Measurements from ENCODE around the gene ZMIZ1. TPM values are rescaled to one million over a fixed set of nuclear protein-coding genes. Genes with fewer than 3 reads are reported as not detected.

The ZMIZ1 gene
- total RNA-seq, 1 experiment from 2014 or later, result 13.9 TPM

DNA sequence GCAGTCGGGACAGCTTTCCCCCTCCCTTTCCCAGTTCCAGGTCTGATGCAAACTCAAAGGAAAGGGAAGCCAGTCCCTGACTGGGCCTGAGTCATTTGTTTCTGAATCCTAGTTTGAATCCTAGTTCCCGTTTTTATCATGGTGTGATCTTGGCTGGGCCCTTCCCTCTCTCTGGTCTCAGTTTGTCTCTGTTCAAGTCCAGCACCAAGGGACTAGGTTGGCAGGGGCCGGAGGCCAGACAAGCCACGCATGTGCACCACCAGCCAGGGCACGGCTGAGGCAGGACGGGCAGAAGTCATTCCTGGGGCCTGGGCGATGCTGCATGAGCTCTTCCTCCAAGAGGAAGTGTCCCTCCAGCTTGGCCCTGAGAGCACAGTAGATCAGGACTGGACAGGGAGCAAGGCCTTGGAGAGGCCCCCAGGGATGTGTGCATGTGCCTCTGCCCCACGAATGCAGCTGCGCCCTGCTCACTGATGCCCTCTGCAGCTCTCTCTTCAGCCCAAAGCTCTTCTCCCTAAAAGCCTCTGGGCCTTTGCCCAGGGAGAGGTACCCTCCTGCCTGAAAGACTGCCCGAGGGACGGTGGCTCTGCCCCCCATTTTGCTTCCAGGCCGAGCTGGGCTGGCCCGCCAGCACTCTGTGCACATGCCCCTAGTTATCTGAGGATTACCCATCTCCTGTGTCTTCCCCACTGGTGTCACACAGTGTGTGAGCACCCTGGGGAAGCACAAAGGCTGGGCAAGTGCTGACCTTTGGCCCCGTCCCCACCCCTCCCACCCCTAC, 86.7 kb downstream of the ZMIZ1 start:
- no peak for DNase-seq (ENCODE audit: low read depth)

DNA sequence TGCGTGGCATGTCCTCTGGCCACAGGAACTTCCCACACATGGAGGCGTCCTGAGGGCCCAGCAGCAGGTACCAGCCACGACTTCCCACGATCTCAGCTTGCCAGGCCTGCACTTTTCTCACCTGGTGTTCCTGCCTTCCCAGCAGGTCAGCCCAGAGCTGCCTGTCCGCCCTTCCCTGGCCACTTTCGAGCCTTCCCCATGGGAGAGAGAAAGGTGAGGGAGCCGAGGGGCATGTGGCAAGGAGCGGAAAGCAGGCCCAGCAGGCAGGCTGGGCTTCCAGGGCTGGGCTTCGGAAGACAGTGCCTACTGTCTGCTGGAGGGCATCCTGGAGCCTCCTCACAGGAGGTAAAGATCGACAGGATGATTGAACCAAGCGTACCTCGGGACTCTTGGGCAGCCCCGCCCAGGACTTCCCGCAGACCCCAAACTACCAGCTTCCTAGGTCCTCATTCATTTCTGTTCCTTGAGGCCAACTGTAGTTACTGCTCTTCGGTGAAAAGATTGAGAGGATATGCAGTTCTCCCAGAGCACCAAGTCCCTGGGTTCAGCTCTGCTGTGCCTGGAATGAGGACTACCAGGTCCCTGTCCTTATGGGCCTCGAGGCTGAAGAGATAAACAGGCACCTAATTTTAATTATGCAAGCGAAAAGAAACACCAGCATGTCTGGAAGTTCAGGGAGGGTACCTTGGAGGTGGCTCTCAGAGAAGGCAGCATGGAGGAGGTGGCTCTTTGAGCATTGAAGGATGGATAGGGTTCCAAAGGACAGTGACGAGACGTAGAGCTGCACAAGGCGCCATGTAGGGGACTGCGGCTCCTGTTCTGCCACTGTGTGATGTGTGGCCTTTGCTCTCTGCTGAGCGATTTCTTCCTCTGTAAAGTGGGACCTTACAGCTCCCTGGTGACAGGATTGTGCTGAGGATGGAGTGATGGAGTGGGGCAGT, 87.8 kb downstream of the ZMIZ1 start:
- DNase-seq (ENCODE audit: low read depth), result no peak

DNA sequence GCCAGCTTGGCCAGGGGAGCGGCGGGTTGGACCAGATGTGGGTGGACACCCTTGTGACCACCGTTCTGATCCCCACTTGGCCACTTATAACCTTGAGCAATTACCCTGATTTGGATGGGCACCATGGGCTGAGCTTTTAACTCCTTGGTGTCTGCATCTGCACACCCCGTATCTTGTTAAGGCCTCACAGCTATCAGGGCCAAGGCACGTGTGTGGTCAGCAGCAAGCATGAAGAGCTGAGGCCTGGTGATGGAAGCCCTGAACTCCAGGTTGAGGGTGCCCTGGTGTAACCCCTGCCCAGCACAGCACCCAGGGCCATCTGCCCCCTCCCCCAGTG, 89.2 kb downstream of the ZMIZ1 start:
- no peak for DNase-seq (ENCODE audit: low read depth)

DNA sequence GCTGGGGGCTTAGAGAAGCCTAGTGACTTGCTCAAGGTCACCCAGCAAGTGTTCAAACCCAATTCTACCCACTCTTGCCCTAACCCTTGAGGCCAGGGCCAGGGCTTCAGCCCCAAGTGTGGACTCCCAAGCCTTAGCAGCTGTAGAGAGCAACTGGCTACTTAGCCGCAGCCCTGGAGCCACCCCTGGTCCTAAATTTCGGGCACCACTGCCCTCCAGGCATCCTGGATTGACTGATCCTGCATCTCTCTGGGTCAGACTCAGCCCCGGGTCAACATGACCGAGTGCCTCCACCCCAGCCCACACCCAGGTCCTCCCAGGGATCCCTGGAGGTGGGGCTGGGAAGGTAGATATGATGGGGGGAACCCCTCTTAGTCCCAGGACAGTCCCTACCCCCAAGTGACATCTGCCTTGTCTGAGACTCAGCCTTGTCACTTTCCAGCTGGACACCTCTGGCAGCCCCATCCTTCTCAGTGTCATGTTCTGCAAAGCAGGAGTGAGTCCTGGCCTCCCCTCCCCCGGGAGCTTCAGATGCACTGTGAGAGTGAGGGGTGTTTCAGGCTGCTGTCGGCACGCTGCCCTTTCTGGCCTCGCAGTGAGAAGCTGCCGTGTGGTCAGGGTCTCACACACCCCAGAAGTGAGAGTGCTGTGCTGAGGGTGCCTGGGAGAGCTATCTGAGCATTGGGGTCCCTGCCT, 89.8 kb downstream of the ZMIZ1 start:
- no peak for DNase-seq (ENCODE audit: low read depth)

DNA sequence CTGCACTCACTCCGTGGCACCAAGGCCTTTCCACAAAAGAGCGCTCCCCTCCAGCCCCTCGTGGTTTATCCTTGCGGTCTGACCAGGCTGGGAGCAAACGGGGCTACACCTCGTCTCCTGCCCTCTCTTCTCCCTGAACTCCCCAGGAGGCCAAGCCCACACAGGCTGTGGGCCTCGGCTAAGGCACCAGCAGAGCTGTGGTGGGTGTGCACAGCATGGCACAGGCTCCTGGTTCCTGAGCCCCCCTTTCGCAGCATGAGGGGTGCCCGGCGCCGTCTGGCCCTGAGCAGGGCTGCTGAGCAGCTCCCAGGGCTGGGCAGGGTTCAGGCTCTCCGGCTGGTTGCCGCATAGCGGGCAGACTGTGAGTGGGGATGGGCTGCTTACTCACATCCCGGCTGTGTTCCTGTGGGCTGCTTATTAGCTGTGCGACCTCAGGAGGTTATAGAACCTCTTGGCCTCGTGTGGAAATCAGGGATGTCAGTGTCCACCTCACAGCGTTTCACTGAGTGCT, 90.4 kb downstream of the ZMIZ1 start:
- peak; percentile 82 for DNase-seq (ENCODE audit: low read depth)

DNA sequence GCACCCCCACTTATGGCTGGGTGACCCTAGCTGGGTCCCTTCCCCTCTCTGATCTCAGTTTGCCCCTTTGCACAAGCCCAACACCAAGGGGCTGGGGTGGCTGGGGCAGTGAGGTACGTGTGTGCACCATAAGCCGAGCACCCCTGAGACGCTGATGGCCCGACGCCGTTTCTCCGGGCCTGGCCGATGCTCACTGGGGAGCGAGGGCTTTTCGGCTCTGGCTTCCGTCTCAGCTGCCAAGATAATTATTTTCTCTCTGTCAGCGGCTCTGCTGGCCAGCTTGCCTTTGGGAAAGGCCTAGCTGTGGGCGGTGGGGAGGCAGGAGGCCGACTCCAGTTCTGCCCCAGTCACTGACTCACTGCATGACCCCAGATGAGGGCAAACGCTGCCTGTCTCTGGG, 91.0 kb downstream of the ZMIZ1 start:
- no peak for DNase-seq (ENCODE audit: low read depth)

DNA sequence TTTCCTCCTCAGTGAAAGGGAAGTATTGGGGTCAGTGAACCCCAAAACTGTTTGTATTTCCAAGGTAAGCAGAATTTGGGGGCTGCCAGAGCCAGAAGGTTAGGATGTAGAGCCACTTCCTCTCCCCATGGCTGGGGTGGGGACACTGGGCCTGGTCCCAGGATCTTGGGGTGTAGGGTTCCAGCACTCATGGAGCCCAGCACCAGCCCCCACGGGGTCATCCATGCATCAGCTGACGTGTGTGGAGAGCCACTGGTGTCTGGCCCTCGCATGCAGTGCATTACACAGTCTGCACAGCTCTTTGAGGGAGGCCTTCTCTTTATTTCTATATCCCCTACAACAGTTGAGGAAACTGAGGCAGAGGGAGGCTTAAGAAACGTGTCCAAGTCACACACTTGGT, 91.4 kb downstream of the ZMIZ1 start:
- DNase-seq (ENCODE audit: low read depth), result no peak

DNA sequence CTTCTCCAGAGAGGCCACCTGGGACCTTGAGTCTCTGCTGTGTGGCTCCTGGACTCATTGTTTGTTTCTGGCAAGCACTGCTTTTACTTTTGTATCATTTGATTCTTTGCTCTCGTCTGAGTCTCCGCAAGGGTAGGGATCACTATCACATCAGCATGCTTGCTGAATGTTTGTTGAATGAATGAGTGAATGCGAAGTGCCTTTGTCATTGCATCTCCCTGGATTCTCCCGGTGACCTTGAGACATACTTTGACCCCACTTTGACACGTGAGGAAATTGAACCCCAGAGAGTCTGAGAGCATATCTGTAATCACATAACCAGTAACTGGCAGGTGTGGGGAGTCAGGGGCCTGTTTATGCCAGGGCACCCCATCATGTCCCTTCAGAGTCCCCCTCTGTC, 92.8 kb downstream of the ZMIZ1 start:
- DNase-seq (ENCODE audit: low read depth), result no peak

DNA sequence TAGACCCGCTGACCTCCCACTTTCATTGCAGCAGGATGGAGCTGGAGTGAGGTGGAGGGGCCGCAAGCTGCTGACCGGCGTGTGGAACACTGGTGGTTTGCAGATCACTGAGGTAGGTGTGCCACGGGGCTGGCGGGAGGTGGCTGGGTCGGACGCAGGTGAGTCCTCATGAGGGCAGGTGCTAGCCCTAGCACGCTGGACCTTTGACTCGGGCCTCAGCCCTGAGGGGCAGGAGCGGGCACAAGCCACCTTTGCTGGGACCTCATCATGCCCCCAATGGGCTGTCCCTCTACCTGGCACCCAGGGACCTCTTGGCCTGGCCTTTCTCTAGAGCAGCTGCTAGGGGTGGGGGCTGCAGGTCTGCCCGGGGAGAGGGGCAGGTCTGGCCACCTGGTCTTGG, 93.3 kb downstream of the ZMIZ1 start:
- no peak for DNase-seq (ENCODE audit: low read depth)

DNA sequence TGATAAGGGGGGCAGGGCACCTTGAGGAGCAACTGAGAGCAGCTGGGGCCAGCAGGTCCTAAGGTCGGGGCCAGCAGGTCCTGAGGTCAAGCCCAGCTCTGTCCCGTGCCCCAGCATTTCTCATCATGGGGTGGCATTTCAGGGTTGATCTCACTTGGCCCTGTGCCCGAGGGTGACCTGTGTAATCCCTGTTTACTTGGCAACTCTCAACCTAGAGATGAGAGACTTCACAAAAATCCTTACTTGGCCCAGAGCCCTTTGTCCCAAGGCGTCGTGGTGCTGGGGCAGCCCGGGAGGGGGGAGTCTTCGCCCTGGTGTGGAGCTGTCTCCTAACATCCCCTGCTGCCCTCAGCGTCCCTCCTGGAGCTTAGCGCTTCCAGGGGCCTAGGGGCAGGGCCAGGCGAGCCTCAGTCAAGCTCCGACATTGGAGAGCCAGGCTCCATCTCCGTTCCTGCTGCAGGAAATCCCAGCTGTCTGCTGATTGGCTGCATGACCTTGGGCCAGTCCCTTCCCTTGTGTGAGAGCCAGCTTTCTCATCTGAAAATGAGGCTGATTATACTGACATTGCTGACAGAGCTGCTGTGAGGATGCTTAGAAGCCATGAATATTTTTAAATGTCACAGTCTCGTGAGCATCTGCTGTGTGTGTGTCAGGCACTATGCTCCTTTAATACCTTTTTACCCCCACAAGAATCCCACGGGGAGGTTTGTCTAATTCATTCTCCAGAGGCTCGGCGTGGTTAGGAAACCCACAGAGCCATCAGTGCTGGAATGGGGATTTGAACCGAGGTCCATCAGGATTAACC, 94.3 kb downstream of the ZMIZ1 start:
- no peak for DNase-seq (ENCODE audit: low read depth)

DNA sequence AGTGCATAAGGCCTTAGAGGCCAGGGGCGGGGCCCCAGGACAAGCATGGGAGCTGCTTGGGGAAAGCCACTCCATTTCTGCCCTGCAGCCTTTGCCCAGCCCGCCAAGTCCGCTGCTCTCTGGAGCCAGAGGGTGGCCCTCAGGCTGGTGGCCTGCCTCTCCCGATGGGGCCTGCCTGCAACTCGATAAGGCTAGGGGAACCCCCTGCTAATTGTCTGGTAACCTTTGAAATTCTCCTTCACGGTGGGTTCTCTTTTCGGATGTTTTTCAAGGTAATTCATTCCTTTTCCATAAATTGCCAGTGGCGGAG, 94.9 kb downstream of the ZMIZ1 start:
- no peak for DNase-seq (ENCODE audit: low read depth)

DNA sequence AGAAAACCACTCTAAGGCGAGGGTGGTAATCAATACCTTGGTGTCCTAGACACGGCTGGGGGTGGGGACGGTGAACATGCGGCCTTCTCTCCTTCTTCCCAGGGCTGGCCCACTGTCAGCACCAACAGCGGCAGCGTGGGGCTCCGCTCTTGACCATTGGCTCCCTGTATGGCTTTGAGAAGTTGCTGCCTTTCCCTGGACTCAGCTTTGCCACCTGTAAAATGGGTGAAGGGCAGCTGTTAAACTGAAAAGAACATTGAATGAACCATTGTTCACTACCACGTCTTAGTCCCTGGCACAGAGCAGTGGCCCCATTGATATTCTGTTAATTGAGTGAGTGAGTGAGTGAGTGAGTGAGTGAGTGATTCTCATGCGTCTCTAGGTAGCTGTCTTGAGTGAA, 95.3 kb downstream of the ZMIZ1 start:
- DNase-seq (ENCODE audit: low read depth), result no peak

DNA sequence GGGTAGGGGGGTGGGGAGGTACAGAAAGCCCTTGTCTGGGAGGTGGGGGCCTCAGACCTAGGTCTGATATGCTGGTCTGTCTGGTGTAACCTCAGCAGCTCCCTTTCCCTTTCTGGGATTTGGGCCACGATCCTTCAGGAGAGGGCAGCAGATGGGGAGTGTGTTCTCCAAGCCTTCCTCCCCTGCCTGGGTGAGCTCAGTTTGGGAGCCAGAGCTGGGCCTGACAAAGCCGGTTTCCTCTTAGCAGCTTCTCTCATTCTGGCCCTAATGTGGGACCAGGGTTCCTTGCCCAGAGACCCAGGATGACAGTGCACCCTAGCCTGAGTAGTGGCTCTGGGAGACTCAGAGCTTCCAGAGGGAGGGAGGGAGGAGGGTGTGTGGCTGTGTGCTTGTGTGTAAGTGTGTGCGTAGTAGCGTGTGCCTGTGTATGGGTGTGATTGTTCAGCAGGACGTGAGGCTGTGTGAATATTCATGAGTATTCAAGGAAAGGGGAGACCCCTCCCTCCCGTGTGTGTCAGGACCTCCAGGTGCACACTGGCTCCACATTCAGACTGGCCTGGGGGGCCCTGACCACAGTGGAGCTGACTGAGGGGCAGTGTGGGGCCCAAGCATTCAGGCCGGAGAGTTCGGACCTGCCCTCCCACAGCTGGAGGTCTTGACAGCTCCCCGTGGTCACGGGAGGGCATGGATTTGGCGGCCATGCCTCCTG, 96.5 kb downstream of the ZMIZ1 start:
- no peak for DNase-seq (ENCODE audit: low read depth)

DNA sequence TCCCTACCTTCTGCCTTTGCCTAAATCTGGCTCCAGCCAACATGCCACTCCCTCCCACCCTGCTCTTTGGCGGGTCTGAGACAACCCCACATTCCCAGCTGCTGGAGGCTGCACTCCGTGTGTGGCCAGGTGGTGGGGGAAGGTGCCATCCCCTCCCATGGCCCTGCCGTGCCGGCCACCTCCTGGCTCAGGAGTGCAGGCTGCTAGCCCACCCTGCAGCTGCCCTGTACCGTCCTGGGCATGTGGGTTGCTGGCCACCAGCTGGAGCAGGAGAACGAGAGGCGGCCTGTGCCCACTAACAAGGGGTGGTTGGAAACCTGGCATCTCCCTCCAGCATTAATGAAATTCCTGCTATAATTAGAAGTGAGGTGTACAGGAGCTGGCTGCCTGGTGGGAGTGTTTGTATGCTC, 97.6 kb downstream of the ZMIZ1 start:
- DNase-seq (ENCODE audit: low read depth), result no peak

DNA sequence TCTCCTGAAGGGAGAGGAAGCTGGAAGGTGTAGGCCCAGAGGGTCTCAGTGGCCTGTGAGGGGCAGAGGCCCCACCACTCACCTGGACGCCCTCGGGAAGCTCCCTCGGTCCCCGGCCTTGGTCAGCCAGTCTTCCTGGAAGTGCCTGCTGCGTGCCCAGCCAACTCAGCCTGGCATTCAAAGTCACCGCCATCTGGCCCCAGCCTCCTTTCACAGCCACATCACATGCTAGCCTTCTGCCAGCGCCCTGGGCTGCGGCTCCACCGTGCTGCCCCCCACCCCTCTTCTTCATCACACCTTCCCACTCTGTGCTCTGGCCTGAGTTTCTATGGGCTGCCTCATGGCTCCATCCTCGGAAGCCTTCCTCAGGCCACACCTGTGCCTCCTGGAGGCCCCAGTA, 98.0 kb downstream of the ZMIZ1 start:
- DNase-seq (ENCODE audit: low read depth), result no peak

DNA sequence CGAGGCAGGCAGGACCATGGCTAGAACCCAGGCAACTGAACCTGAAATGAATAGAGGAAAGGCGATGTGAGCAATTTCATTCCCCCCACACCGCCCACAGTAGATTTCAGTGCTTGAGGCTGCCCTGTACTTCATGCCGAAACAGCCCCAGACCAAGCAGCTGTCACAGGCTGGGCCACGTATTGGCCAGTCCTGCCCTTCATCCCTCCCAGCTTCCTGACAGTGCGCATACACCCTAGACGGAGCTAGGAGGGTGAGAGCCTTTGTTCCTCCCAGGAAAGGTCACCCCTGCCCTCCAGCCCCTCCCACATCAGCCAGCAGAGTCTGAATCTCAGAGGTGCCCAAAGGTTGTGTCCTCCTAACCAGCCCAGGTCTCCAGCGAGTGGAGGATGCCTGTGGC, 98.8 kb downstream of the ZMIZ1 start:
- DNase-seq (ENCODE audit: low read depth), result no peak

DNA sequence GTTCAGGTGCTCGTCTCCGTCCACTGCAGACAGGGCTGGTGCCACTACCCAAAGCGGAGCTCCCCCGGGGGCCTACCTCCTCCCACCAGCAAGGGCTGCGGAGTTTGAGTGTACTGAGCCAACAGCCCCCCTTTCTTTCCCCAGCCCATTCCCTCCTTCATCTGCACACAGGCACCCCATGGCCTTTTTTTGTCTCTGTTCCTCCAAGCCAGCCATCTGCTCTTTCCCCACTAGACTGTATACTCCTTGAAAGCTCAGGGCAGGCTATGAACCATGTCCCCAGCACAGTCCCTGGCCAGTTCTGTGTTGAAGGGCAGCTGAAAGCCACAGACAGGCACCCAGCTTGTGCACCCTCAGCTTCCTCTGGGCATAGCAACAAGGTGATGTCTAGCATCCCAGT, 99.4 kb downstream of the ZMIZ1 start:
- DNase-seq (ENCODE audit: low read depth), result no peak

DNA sequence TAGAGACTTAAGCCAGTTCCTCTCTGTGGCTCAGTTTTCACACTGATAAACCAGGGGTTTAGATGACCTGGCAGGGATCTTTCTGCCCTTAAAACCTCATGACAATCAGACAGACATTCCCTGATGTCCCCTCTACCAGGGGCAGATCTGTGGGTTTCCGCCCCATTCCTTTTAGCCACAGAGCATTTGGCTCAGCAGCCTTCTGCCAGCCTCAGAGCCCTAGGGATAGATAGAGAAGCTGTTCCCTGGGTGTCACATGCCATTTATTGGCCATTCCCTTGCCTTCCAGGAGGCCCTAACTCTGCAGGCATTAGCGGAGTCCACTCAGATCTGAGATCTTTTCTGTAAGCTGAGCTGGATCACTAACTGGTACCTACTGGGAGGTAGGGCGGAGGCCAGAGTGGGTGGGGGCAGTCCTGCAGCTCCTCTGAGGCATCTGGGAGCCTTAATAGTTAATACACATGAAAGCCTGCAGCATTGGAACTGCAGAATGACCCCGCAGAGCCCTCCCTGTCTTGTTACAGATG, 101.5 kb downstream of the ZMIZ1 start:
- DNase-seq (ENCODE audit: low read depth), result no peak

DNA sequence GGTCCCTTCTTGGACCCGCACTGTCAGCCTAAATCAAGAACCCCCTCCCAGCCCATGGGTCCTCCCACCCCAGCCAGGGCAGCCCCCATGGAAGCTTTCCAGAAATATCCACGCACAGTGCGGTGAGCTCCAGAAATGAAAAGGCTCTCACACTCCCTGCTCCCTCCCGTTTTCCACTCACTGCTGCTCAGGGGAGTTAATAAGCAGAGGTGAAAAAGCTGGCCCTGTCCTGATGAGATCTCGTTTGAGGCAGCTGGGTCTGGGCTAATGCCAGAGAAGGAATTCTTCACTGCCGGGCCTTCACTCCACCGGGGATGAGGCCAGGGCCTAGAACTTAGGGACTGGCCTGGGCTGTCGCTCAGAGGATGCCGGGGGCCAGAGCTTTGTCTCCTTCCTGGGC, 102.2 kb downstream of the ZMIZ1 start:
- no peak for DNase-seq (ENCODE audit: low read depth)

DNA sequence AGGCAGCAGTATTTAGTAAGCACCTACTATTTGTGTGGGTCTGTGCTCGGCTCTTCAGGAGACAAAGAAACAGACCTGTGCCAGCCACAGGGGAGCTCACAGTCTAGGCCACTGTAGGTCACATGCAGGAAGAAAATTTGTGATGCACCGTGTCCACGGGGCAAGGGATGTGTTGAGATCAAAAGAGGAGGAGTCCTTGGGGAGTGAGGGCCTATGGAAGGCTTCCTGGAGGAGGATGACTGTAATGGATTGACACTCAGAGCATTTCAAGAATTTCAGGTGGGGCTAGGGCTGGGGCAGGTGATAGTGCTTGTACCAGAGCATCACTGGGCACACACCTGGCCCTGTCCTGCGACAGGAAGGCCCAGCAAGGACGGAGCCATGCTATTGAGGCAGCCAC, 102.7 kb downstream of the ZMIZ1 start:
- DNase-seq (ENCODE audit: low read depth), result no peak

DNA sequence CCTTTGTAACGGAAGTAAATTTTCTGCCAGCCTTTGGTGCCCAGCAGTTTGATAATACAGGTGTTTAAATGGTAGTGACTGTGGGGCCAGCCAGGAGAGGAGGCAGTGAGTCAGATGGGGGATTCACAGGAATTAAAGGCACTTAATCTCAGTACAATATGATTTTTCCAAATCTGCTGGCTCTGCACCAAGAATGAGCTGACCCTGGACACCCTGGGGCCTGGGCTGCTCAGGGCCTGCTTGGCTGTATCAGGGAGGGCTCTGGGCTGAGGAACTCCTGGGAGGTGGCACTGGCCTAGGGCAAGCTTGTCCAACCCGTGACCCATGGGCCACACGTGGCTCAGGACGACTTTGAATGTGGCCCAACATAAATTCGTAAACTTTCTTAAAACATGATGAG, 104.1 kb downstream of the ZMIZ1 start:
- no peak for DNase-seq (ENCODE audit: low read depth)
